Measurements from ENCODE around the gene MRPL4.
A peak's percentile ranks its signal among the peaks of the same experiment; 100 is the strongest.

The MRPL4 gene

DNA sequence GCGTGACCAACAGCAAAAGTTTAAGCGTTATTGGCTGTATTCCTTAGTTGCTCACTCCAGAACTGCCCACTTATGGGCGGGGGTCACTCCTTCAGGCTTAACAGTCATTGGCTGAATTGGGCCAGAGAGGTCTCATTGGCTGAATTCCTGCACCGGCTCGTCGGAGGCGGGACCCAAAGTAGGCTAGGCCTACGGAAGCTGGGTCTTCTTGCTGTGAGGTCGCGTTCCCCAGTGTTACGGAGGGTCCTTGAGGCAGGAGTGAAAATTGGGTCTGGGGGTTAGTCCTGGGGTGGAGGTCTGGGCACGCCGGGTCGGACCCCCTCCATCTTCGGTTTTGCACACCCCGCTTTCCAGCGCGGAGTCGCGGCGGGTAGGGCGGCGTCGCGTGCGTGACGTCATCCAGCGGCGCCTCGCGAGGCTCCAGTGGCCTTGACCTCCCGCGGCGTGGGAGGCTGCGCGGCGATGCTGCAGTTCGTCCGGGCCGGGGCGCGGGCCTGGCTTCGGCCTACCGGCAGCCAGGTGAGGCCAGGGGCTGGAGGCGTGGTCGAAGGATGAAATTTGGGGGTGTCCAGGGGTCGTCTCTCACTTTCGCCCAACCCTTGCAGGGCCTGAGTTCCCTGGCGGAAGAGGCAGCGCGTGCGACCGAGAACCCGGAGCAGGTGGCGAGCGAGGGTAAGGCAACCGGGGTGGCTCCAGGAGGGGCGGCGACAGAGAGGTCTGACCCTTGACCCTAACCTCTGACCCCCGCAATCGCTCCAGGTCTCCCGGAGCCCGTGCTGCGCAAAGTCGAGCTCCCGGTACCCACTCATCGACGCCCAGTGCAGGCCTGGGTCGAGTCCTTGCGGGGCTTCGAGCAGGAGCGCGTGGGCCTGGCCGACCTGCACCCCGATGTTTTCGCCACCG, at the start of gene MRPL4:
Gene MRPL4 (plus strand): TSS at position 423 of the 903 bp plus-strand sequence. CDS start 40 bp downstream, at position 463.
- DNase-seq: peak; percentile 99

DNA sequence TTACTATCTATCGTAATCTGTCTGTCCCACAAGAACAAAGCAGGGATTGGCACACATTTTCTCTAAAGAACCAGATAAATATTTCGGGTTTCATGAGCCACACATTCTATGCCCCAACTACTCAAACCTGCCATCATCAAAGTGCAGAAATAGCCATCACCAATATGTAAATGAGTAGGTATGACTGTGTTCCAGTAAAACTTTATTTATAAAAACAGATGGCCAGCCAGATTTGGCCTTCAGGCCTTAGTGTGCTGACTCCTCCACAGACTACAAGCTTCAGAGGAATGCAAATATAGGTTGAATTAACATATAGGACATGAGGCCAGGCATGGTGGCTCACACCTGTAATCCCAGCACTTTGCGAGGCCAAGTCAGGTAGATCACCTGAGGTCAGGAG, 48.3 kb upstream of the MRPL4 start:
- no peak for DNase-seq

DNA sequence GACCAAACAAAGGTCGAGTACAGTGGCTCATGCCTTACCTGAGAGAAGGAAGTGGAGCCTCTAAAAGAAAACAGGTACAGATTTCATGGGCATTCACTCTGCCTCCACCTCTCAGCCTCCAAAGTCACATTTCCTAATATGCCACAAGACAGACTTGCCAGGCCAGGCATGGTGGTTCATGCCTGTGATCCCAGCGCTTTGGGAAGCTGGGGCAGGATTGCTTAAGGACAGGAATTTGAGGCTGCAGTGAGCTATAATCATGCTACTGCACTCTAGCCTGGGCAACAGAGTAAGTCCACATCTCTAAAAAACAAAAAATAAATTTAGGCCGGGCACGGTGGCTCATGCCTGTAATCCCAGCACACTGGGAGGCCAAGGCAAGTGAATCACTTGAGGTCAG, 46.4 kb upstream of the MRPL4 start:
- no peak for DNase-seq

- DNase-seq: no peak
Measured at GRCh38 chr19:10206226-10206885, 45.7 kb upstream of the MRPL4 start.

GRCh38 chr19:10207026-10207425, 45.0 kb upstream of the MRPL4 start:
- no peak for DNase-seq

GRCh38 chr19:10209315-10209714, 42.7 kb upstream of the MRPL4 start:
- no peak for DNase-seq

DNA sequence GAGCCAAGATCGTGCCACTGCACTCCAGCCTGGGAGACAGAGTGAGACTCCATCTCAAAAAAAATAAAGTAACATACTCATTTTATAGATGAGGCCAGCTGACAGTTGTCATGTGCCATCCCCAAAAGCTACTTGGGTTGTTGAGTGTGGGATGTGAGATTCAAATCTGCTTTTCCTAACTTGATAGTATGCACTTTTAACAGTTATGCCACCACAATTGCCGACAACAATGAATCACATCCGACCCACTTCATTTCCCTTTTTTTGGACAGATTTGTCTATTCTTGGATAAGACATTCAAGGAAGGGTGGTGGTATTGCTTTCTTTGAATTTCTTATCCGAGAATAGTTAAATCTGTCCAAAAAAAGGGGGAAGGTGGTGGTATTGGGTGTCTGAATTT, 41.0 kb upstream of the MRPL4 start:
- DNase-seq: no peak

- no peak for DNase-seq
Measured at GRCh38 chr19:10211691-10212090, 40.3 kb upstream of the MRPL4 start.

GRCh38 chr19:10214784-10215183, 37.2 kb upstream of the MRPL4 start:
- no peak for DNase-seq

DNA sequence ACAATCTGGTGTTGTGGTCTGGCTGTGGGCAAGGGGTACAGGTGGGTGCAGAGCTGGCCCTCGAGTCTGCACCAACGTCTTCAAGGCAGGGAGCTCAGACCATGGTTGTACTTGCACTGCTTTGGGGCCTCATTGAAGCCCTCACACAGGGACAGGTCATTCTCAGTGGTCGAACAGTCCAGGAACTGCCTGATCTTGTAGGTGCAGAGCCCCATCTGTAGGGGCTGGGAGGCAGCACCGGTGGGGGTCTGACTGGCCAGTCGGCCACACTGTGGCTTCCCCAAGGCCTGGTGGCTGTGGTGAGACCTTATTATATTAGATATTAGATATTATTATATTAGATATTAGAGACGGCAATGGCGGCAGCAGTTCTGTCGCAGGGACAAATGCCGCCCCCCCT, 34.9 kb upstream of the MRPL4 start:
- no peak for DNase-seq

DNA sequence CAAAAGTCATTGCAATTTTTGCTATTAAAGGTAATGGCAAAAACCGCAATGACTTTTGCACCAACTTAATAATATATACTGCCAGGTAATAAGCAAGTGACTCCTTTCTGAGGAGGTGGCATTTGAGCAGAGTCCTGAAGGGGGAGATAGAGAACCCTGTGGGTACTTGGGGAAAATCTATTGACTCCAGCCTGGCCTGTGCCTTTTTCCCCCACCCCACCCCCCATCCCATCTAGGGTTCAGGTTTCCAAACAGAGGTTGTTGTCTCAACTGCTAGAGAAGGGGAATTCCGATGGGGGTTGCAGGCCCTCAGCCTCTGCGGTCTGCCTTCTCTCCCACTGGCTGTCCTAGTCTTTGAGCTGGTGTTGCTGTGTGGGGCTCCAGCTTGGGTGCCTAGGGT, 32.3 kb upstream of the MRPL4 start:
- peak; percentile 20 for DNase-seq

DNA sequence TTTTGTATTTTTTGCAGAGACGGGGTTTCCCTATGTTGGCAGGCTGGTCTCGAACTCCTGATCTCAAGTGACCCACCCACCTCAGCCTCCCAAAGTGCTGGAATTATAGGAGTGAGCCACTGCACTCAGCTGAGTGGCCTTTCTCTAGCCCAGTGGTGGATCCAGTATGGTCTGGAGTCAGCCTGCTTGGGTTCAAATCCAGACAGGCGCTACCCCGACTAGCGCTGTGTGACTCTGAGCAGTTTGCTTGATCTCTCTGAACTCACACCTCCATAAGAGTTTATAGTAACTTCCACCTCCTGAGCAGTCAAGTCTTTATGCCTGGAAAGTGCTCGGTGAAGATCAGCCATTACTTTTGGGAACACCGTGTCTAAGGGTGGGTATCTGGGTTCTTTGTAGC, 31.3 kb upstream of the MRPL4 start:
- DNase-seq: no peak

GRCh38 chr19:10222201-10222890, 29.7 kb upstream of the MRPL4 start:
- no peak for DNase-seq

- DNase-seq: no peak
Measured at GRCh38 chr19:10223488-10224213, 28.4 kb upstream of the MRPL4 start.

DNA sequence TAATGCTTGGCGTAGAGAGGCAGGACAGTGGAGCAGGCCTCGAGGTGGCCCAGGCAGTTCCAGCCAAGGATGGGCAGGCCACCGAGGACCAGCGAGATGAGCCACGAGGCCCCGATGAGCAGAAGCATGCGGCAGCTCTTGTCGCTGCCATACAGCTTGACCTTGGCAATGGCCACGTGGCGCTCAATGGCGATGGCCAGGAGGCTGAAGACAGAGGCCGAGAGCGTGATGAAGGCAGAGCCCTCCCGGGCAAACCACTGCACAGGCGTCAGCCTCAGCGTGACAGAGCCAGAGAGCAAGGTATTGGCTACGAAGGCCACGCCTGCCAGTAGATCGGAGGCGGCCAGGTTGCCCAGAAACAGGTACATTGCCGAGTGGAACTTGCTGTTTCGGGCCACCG, 27.7 kb upstream of the MRPL4 start:
- DNase-seq: no peak

DNA sequence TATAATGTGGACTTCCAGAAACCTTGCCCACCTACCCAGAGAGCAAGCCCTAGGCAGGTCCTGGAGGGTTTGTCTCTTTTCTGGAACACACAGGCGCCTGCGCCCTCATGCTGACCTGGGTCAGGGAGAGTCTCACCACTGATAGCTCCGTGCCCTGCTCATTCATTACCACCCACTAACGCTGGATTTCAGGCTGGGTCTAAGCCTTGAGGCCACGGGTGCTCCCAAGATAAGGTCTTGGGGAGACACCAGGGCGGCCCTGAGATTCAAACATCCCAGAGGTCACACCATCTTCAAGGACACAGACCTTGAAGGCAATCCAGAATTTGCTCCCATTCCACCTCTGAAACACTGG, 26.0 kb upstream of the MRPL4 start:
- no peak for DNase-seq

GRCh38 chr19:10226376-10227025, 25.5 kb upstream of the MRPL4 start:
- peak; percentile 89 for DNase-seq

GRCh38 chr19:10227026-10227971, 24.7 kb upstream of the MRPL4 start:
- peak; percentile 33 for DNase-seq

GRCh38 chr19:10228393-10228792, 23.6 kb upstream of the MRPL4 start:
- no peak for DNase-seq

GRCh38 chr19:10228920-10229319, 23.1 kb upstream of the MRPL4 start:
- DNase-seq: peak; percentile 41

GRCh38 chr19:10230173-10230860, 21.7 kb upstream of the MRPL4 start:
- DNase-seq: peak; percentile 83

Measured in eye (tissue), 1 donor.